Endothelial cell of hepatic sinusoid (primary cell): ENCODE results near the gene SLC25A23.
"Not testable (repeated sequence)": the region's sequence is repeated elsewhere in the genome, so short reads cannot be mapped to it uniquely, and the experiment has no call there.

Experiments
- in situ Hi-C: cut with HindIII; loops from 2 replicates; pipeline ENCODE4 v1.10.0; 2017; ENCODE audit warnings: low sequenced_read_pairs

SLC25A23 gene

DNA sequence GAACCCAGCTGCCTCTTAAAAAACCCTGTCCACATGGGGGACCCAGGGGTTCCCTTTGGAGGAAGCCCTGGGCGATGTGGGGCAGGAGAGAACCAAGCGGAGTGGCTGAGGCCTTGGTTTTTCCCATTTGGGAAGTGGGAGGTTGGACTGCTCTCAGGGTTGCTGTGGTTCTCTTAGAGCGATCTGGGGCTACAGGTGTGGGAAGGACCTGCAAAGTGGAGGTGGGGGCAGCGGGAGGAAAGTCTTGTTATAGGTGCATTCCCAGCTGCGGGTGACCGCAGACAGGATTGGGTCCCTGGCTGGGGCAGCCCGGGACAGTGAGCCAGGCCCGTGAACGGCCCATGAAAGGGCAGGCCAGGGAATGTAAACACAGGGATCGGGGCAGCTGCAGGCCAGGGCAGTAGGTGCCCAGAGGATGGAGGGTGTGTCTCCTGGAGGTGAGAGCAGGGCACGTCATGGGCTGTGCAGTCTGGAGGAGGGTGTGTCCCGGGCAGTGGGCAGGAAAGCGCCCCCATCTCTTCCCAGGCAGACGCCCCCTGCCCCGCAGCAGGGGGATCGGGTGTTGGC is 814 bp downstream of the SLC25A23 start:
- in situ Hi-C loops = no loop called here

DNA sequence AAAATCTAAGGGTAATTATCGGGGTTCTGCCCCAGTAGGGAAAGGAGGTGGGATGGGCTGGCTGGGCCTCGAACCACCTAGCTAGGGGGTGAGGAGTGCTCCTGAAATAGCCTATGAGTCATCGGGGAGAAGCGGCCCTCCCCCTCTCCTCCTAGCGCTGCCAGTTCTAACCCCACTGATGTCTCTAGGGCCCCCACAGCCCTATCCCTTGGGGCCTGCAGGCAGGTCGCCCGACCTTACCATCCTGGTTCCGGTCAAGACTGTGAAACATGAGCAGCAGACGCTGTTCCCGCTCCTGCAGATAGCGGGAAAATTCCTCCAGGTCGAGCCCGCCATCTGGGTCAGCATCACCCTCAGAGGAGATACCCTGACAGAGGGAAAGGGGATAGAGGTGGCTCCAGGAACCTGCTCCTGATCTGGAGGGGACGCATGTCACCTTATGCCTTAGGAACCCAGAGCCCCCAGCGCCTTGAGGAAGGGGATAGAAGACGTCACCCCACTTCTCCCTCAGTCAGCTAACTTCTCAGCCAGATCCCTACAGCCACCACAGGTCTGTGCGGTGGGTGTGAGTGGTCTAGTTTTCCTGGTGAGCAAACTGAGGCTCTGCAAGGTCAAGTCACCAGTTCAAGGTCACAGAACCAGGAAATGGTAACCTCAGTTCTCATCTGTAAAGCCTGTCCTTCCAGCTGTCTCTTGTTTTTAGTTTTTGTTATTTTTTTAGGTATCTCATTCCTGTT is 1.5 kb downstream of the SLC25A23 start:
- in situ Hi-C loops = no loop called here

DNA sequence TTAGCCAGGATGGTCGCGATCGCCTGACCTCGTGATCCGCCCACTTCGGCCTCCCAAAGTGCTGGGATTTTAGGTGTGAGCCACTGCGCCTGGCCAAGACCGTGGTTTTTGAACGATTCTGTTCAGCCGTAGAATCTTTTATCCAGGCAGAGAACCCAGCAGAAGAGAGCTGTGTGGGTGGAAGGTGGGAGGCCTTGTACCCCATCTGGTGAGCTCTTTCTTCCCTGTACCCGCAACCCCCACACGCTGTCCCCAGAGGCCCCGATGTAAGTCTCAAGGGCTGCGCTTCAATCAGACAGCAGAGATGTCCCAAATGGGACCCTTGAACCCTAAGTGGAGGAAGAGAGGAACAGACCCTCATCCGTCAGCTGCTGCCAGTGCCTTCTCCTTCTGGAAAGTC is 3.7 kb downstream of the SLC25A23 start:
- in situ Hi-C loops = no loop called here

DNA sequence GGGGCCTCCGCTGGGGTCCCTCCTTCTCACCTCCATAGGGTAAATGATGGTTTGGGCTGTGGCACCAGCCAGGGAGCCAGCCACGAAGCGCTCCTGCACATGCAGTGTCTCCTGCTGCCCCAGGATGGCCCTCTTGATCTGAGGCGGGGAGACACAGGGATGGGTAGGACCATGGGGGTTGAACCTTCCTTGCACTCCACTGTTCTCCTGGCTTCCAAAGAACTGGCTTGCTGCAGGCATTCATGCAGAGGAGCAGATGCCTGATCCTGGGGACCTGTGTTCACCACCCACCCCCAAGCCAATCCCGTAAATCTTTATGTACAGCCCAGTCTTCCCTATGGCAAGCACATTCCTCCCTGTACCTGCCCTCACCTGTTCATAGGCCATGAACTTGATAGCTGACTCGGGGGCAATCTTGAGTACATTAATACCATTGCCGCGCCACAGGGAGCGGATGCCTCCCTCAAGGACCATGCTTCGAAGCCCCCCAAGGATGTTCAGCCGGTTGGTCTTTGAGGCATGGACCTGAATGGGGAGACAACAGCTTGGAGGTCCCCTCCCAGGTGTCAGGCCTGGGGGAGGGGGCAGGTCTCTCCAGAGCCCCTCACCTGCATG is 5.5 kb downstream of the SLC25A23 start:
- in situ Hi-C loops = no loop called here

DNA sequence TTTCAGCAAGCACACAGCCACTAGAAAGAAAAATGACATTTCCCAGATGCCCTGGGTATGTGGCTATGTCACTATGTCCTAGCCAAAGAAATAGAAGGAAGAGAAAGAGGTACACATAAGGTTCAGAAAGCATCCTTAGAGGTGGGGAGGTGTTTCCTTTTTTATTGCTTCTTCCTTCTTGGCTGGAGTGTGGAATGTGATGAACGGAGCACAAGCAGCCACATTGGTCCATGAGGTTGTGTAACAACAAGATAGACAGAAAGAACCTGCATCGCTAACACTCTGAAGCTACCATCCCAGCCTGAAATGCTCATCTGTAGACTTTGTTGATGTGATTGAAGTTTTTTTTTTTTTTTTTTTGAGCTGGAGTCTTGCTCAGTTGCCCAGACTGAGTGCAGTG is 6.7 kb downstream of the SLC25A23 start:
- in situ Hi-C loops = no loop called here

DNA sequence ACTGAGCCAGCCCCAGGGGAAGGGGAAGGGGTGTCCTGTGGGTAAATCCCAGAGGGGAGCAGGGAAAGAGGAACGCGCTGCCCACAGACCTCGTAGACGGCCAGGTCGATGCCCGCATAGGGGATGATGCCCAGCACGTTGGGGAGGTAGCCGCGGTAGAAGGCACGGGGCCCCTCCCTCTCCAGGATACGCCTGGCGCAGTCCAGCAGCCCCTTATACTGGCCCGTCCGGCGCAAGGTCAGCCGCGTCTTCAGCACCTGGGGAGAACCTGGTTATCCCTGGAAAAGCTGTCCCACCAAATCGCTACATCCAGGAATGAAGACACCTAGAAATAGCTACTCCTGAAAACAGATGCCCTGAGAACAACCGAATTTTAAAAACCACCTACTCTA is 7.4 kb downstream of the SLC25A23 start:
- in situ Hi-C loops = no loop called here

DNA sequence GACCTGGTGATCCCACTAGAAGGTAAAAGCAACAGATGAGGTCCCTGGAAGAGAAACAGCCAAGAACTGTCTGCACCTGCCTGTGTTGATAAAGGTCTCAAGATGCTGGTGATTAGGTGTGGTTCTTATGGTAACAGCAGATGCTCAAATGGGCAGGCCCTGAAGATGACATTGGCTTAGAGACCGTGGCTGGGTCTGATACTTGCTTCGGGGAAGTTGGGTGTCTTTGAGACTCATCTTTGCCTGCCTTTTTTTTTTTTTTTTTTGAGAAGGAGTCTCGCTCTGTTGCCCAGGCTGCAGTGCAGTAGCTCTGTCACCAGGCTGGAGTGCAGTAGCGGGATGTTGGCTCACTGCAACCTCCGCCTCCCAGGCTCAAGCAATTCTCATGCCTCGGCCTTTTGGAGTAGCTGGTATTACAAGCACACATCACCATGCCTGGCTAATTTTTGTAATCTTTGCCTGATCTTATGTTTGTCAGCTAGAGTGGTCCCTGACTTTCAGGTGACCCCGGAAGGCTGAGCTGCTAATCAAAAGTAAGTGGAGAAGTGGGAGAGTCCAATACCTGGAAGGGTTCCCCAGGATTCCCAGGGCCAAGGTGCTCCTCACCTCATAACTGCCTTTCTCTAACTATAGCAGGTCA is 7.9 kb downstream of the SLC25A23 start:
- in situ Hi-C loops = no loop called here

DNA sequence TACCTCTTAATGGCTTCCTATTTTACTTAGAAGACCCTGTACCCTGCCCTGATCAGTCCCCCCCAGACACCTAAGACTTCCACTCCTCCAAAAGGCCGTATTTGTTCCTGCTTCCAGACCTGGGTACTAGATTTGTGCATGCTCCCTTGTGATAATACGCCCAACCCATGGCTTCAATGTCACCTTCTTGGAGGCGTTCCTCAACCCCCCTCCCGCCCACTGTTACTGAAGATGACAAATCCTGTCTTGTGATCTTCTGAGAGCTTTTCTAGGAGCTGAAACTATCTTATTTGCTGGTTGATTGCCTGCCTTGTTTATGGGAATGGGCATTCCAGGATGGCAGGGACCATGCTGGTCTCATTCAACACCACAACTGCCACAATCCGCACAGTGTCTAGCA is 9.4 kb downstream of the SLC25A23 start:
- in situ Hi-C loops = no loop called here

DNA sequence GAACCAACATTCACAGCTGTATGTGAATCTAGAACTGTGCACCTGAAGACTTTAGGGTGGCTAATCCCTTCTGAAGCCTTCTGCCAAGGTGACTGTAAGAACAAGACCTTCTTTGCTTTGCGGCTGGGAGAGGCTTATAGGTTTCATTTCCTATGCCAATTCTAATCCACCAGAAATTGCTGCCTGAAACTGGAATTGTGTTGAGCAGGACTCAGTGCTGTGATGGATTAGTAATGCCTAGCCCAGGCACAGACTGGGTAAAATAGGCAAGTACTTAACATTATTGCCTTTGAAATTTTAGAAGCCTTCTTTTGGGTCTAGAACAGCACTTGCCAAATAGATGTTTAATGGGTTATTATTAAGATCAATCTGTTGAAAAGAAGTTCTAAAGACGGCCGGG is 11.5 kb downstream of the SLC25A23 start:
- in situ Hi-C loops = no loop called here

DNA sequence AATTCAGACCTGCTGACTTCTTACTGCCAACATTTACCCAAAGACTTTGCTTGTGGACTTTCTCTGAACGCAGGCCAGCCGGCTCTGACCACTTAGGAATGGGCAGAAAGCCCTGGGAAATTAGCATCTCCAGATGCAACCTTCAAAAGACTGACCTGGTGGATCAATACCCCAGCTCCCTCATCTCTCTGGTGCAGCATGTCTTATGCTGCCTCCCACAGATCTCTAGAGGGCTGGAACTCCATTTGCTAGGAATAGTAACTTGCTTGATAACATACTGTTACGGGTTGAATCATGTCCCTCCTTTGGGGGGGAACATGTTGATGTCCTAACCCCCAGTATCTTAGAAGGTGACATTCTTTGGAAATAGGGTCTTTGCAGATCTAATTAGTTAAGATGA is 13.1 kb downstream of the SLC25A23 start:
- in situ Hi-C loops = no loop called here

DNA sequence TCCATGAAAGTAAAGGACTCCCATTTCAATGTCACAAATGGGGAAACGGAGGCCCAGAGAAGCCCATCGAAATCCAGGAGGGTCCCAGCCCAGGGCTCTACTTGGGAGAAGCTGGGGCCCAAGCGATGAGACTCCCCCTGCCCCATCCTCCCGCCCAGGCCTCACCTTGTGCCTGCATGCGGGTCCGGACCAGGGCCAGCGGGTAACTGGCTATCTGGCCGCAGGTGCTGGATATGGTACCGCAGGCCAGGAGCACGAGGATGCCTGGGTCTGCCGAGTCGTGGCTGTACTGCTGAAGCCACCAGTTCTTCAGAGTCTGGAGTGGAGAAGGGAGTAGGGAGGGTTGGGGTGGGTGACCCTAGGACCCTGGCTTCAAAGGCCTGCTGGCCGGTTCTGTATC is 15.6 kb downstream of the SLC25A23 start:
- in situ Hi-C loops = no loop called here

DNA sequence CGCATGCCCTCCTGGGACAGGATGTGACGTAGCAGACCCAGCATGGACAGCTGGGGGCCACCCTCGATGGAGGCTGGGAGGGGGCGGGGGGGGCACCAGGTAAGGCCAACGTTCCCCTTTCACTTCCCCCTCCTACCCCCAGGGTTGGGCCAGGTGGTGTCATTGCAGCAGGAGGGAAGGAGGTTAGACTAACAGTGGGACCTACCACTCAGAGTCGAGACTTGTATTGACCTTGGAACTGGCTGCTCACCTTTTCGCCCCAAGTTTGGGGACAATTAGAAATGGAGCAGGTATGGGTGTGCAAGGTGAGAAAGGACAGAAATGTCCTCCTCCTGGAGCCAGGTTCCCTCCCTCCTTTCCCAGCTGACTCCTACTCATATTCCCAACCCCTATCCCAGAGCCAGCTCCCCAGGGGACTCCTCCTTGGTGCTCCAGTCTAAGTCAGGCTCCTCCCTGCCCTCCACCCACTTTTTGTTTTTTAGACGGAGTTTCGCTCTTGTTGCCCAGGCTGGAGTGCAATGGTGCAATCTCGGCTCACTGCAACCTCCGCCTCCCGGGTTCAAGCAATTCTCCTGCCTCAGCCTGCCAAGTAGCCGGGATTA is 17.4 kb downstream of the SLC25A23 start:
- in situ Hi-C loops = no loop called here

DNA sequence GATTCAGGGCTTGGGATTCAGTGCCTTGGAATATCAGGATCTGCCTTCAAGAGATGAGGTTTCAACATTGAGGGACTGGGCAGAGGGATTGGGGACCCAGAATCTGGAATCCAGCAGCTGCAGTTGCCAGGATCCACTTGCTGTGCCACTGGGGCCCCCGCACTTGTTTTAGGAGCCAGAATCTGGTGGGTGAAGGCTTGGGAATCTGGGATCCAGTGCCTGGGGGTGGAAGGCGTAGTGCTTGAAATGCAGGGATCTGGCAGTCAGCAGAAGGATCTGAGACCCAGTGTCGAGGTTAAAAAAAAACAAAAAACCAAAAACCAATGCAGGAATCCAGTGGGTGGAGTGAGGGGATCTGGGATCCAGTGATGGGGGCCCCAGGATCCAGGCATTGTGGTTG is 18.7 kb downstream of the SLC25A23 start:
- in situ Hi-C loops = no loop called here

DNA sequence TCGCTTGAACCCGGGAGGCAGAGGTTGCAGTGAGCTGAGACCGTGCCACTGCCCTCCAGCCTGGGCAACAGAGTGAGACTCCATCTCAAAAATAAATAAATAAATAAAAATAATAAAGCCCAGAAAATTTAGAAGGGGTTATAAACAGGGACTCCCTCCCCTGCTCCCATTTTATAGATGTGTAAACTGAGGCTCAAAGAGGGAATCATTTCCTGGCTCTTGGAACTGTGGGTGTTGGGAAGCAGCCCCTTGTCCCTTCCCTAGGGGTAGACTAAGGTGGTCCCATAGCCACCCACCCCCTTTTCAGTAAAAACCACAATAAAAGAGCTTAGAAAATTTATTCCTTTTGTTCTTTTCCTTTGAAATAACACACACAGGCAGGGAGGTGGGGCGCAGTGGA is 19.8 kb downstream of the SLC25A23 start:
- in situ Hi-C loops = no loop called here

DNA sequence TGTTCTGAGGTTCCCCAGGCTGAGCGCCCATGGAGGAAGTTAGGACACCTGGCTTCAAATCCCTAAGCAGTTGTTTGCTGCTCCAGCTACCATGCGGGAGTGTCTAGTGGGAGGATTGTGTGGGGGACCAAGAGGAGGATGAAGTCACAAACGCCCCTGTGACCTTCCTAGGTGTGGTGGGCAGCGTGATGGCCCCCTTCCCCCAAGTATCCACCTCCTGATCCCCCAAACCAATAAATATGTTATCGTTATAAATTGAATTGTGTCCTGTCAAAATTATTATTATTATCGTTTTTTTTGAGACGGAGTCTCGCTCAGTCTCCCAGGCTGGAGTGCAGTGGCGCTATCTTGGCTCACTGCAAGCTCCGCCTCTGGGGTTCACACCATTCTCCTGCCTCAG is 25.9 kb downstream of the SLC25A23 start, which contains the start of gene SLC25A41:
TSS of gene SLC25A41 (minus strand) at position 101 of the 400 bp plus-strand sequence. CDS start at position 31, 70 bp downstream.
- in situ Hi-C loops = no loop called here

DNA sequence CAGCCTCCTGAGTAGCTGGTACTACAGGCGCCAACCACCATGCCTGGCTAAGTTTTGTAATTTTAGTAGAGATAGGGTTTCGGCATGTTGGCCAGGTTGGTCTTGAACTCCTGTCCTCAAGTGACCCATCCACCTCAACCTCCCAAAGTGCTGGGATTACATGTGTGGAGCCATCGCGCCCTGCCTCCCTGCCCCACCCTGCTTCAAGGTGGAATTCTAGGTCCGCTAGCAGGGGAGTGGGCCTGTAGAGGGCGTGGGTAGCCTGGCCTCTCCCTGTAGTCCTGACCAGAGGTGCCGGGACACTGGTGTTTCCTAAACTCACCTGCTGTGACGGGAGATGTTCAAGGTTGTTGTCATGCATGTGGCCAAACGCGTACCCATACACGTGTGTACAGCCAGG is 26.4 kb downstream of the SLC25A23 start:
- in situ Hi-C loops = no loop called here

DNA sequence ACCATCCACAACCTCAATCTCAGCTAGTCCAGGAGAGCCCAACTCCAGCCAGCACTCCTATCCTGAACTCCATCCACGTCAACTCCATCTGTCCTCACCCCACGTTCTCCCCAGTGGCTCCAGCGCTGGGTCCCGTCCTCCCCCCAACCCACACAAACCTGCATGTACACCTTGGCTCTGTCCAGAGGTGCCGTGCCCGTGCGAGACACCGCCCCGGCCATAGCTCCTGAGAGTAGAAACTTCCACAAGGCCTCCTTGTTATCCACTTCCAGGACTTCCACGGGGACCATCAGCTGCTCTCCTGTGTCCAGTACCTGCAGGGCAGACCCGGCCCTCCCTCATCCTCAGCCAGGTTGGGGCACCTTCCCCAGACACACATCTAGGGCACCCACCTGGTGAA is 27.7 kb downstream of the SLC25A23 start:
- in situ Hi-C loops = no loop called here

DNA sequence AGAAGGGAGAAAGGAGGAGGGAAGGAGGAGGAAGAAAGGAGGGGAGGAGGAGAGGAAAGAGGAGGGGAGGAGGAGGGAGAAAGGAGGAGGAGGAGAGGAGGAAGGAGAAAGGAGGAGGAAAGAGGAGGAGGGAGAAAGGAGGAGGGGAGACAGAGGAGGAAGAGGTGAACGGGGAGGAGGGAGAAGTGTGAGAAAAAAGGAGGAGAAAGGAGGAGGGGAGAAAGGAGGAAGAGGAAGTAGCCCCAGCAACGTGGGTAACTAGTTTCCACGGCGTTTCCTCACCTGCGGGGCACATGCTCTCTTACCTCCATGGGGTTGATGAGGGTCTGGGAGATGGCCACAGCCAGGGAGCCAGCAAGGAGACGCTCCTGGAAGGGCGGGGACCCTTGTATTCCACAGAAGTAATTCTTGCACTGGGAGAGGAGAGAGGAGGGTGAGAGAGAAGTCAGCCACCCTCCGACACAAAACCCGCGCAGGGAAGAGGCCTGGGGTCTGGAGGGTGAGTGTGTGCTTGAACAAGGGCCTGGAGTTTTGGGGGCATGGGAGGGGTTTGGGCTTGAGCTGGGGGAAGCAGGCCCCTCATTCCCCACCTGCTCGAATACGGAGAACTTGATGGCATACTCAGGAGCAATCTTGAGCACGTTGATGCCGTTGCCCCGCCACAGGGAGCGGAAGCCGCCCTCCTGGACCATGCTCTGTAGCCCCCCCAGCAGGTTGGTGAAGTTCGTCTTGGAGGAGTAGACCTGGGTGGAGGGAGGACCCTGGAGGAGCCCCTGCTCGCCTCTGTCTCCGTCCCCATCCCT is 30.0 kb downstream of the SLC25A23 start:
- in situ Hi-C loops = no loop called here

DNA sequence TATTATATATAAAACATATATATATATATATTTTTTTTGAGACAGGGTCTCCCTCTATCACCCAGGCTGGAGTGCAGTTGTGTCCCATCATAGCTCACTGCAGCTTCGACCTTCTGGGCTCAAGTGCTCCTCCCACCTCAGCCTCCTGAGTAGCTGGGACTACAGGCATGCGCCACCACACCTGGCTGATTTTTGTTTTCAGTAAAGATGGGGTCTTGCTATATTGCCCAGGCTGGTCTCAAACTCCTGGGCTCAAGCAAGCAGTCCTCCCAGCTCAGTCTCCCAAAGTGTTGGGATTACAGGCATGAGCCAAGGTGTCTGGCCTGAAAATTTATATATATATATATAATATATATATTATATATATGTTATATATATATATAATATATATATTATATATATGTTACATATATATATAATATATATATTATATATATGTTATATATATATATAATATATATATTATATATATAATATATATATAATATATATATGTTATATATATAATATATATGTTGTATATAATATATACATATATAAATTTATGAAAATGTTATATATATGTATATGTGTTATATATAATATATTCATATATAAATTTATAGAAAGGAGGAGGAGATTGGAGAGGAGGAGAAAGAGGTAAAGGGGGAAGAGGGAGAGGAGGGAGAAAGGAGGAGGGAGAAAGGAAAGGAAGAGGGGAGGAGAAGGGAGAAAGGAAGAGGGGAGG is 30.7 kb downstream of the SLC25A23 start:
- in situ Hi-C loops = not testable (repeated sequence)

DNA sequence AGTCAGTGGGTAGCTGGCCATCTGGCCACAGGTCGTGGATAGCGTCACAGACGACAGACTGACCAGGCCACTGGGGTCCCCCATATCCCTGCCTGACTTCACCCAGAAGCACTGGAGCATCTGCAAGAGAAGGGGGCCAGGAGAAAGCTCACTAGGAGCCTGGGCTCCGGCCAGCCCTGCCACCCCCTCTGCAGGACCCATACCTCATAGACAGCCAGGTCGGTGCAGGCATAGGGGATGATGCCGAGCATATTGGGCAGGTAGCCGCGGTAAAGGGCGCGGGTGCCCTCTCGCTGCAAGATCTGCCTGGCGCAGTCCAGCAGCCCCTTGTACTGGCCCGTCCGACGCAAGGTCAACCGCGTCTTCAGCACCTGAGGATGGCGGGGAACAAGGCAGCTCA is 32.5 kb downstream of the SLC25A23 start:
- in situ Hi-C loops = no loop called here
